ENCODE measurements around the gene C11orf97. TPM values are rescaled to one million over a fixed set of nuclear protein-coding genes. Genes with fewer than 3 reads are reported as not detected.
"Not testable (repeated sequence)": the region's sequence is repeated elsewhere in the genome, so short reads cannot be mapped to it uniquely, and the experiment has no call there.

The C11orf97 gene
- polyA plus RNA-seq, 2 donors = not detected

GRCh38 chr11:94500181-94500580 is 12.1 kb upstream of the C11orf97 start:
- Histone ChIP-seq H3K27ac (ENCODE audit: low read depth in 2 of 2, low read length in 1 of 2) (no peak overlapping the region), H3K27me3 (ENCODE audit: control insufficient read depth in 1 of 2, insufficient read depth in 2 of 2, low read length in 2 of 2) (no peaks in the 10 kb centered on the region), H3K4me3 (ENCODE audit: low read depth in 1 of 2, low read length in 2 of 2) (no peak overlapping the region), H3K4me1 (ENCODE audit: control insufficient read depth in 2 of 2, insufficient read depth in 2 of 2, low read length in 1 of 2) (no peaks in the 10 kb centered on the region), H3K36me3 (ENCODE audit: control insufficient read depth in 2 of 2, insufficient read depth in 2 of 2, low read length in 1 of 2) (peaks cover 4 to 6% of the 10 kb centered on the region in 2 donors), H3K9me3 (ENCODE audit: control insufficient read depth in 2 of 2, insufficient read depth in 1 of 2, low read depth in 1 of 2, low read length in 1 of 2) (no peaks in the 10 kb centered on the region)
- WGBS, 2 donors = 68 to 78% methylated on average over 2 of the region's 2 CpGs

GRCh38 chr11:94501522-94501921 is 10.7 kb upstream of the C11orf97 start:
- H3K27me3 ChIP-seq (ENCODE audit: control insufficient read depth in 1 of 2, insufficient read depth in 2 of 2, low read length in 2 of 2) = no peaks in the 10 kb centered on the region
- H3K27ac ChIP-seq (ENCODE audit: low read depth in 2 of 2, low read length in 1 of 2) = no peak overlapping the region
- H3K4me3 ChIP-seq (ENCODE audit: low read depth in 1 of 2, low read length in 2 of 2) = no peak overlapping the region
- no peaks in the 10 kb centered on the region for H3K4me1 ChIP-seq (ENCODE audit: control insufficient read depth in 2 of 2, insufficient read depth in 2 of 2, low read length in 1 of 2)
- H3K36me3 ChIP-seq (ENCODE audit: control insufficient read depth in 2 of 2, insufficient read depth in 2 of 2, low read length in 1 of 2) = peaks cover 4 to 6% of the 10 kb centered on the region in 2 donors
- WGBS, 2 donors = 70 to 72% methylated on average over 2 of the region's 2 CpGs
- H3K9me3 ChIP-seq (ENCODE audit: control insufficient read depth in 2 of 2, insufficient read depth in 1 of 2, low read depth in 1 of 2, low read length in 1 of 2) = no peaks in the 10 kb centered on the region

- H3K9me3 ChIP-seq (ENCODE audit: control insufficient read depth in 2 of 2, insufficient read depth in 1 of 2, low read depth in 1 of 2, low read length in 1 of 2) = no peaks in the 10 kb centered on the region
- H3K27me3 ChIP-seq (ENCODE audit: control insufficient read depth in 1 of 2, insufficient read depth in 2 of 2, low read length in 2 of 2) = no peaks in the 10 kb centered on the region
- 6 to 20% methylated on average over 3 of the region's 3 CpGs for WGBS, 2 donors
- H3K4me1 ChIP-seq (ENCODE audit: control insufficient read depth in 2 of 2, insufficient read depth in 2 of 2, low read length in 1 of 2) = no peaks in the 10 kb centered on the region
- H3K4me3 ChIP-seq (ENCODE audit: low read depth in 1 of 2, low read length in 2 of 2) = no peak overlapping the region
- no peak overlapping the region for H3K27ac ChIP-seq (ENCODE audit: low read depth in 2 of 2, low read length in 1 of 2)
- peaks cover 0 to 2% of the 10 kb centered on the region in 2 donors for H3K36me3 ChIP-seq (ENCODE audit: control insufficient read depth in 2 of 2, insufficient read depth in 2 of 2, low read length in 1 of 2)
Observed at GRCh38 chr11:94504689-94505293, 7.5 kb upstream of the C11orf97 start.

- 83 to 93% methylated on average over 5 of the region's 5 CpGs for WGBS, 2 donors
- not testable (repeated sequence) for H3K27ac ChIP-seq (ENCODE audit: low read depth in 2 of 2, low read length in 1 of 2); H3K27me3 ChIP-seq (ENCODE audit: control insufficient read depth in 1 of 2, insufficient read depth in 2 of 2, low read length in 2 of 2); H3K9me3 ChIP-seq (ENCODE audit: control insufficient read depth in 2 of 2, insufficient read depth in 1 of 2, low read depth in 1 of 2, low read length in 1 of 2); H3K4me1 ChIP-seq (ENCODE audit: control insufficient read depth in 2 of 2, insufficient read depth in 2 of 2, low read length in 1 of 2); H3K4me3 ChIP-seq (ENCODE audit: low read depth in 1 of 2, low read length in 2 of 2); H3K36me3 ChIP-seq (ENCODE audit: control insufficient read depth in 2 of 2, insufficient read depth in 2 of 2, low read length in 1 of 2)
Observed at GRCh38 chr11:94506513-94506912, 5.7 kb upstream of the C11orf97 start.

GRCh38 chr11:94507485-94507884 is 4.8 kb upstream of the C11orf97 start:
- H3K36me3 ChIP-seq (ENCODE audit: control insufficient read depth in 2 of 2, insufficient read depth in 2 of 2, low read length in 1 of 2) = no peaks in the 10 kb centered on the region
- no peaks in the 10 kb centered on the region for H3K27me3 ChIP-seq (ENCODE audit: control insufficient read depth in 1 of 2, insufficient read depth in 2 of 2, low read length in 2 of 2)
- H3K4me3 ChIP-seq (ENCODE audit: low read depth in 1 of 2, low read length in 2 of 2) = no peak overlapping the region
- no peaks in the 10 kb centered on the region for H3K9me3 ChIP-seq (ENCODE audit: control insufficient read depth in 2 of 2, insufficient read depth in 1 of 2, low read depth in 1 of 2, low read length in 1 of 2)
- H3K4me1 ChIP-seq (ENCODE audit: control insufficient read depth in 2 of 2, insufficient read depth in 2 of 2, low read length in 1 of 2) = peaks cover 0 to 1% of the 10 kb centered on the region in 2 donors
- H3K27ac ChIP-seq (ENCODE audit: low read depth in 2 of 2, low read length in 1 of 2) = no peak overlapping the region
- 53 to 64% methylated on average over 4 of the region's 4 CpGs for WGBS, 2 donors

- Histone ChIP-seq H3K36me3 (ENCODE audit: control insufficient read depth in 2 of 2, insufficient read depth in 2 of 2, low read length in 1 of 2) (no peaks in the 10 kb centered on the region), H3K9me3 (ENCODE audit: control insufficient read depth in 2 of 2, insufficient read depth in 1 of 2, low read depth in 1 of 2, low read length in 1 of 2) (no peaks in the 10 kb centered on the region), H3K27me3 (ENCODE audit: control insufficient read depth in 1 of 2, insufficient read depth in 2 of 2, low read length in 2 of 2) (no peaks in the 10 kb centered on the region), H3K4me1 (ENCODE audit: control insufficient read depth in 2 of 2, insufficient read depth in 2 of 2, low read length in 1 of 2) (peaks cover 0 to 5% of the 10 kb centered on the region in 2 donors), H3K4me3 (ENCODE audit: low read depth in 1 of 2, low read length in 2 of 2) (no peak overlapping the region), H3K27ac (ENCODE audit: low read depth in 2 of 2, low read length in 1 of 2) (no peak overlapping the region)
- 48 to 55% methylated on average over 2 of the region's 2 CpGs for WGBS, 2 donors
Observed at GRCh38 chr11:94513091-94513490, 830 bp downstream of the C11orf97 start.

- H3K9me3 ChIP-seq (ENCODE audit: control insufficient read depth in 2 of 2, insufficient read depth in 1 of 2, low read depth in 1 of 2, low read length in 1 of 2) = no peaks in the 10 kb centered on the region
- H3K4me1 ChIP-seq (ENCODE audit: control insufficient read depth in 2 of 2, insufficient read depth in 2 of 2, low read length in 1 of 2) = peaks cover 0 to 5% of the 10 kb centered on the region in 2 donors
- H3K4me3 ChIP-seq (ENCODE audit: low read depth in 1 of 2, low read length in 2 of 2) = no peak overlapping the region
- no peaks in the 10 kb centered on the region for H3K36me3 ChIP-seq (ENCODE audit: control insufficient read depth in 2 of 2, insufficient read depth in 2 of 2, low read length in 1 of 2)
- H3K27ac ChIP-seq (ENCODE audit: low read depth in 2 of 2, low read length in 1 of 2) = no peak overlapping the region
- H3K27me3 ChIP-seq (ENCODE audit: control insufficient read depth in 1 of 2, insufficient read depth in 2 of 2, low read length in 2 of 2) = no peaks in the 10 kb centered on the region
- 85 to 90% methylated on average over 2 of the region's 2 CpGs for WGBS, 2 donors
Observed at GRCh38 chr11:94515398-94515797, 3.1 kb downstream of the C11orf97 start.

- 15 to 48% methylated on average over 1 of the region's 1 CpG for whole genome bisulfite sequencing, 2 donors
Observed at GRCh38 chr11:94516725-94517124, 4.5 kb downstream of the C11orf97 start.

GRCh38 chr11:94518300-94518699 is 6.0 kb downstream of the C11orf97 start:
- no peaks in the 10 kb centered on the region for H3K36me3 ChIP-seq (ENCODE audit: control insufficient read depth in 2 of 2, insufficient read depth in 2 of 2, low read length in 1 of 2)
- H3K9me3 ChIP-seq (ENCODE audit: control insufficient read depth in 2 of 2, insufficient read depth in 1 of 2, low read depth in 1 of 2, low read length in 1 of 2) = no peaks in the 10 kb centered on the region
- H3K4me1 ChIP-seq (ENCODE audit: control insufficient read depth in 2 of 2, insufficient read depth in 2 of 2, low read length in 1 of 2) = peaks cover 0 to 1% of the 10 kb centered on the region in 2 donors
- no peak overlapping the region for H3K27ac ChIP-seq (ENCODE audit: low read depth in 2 of 2, low read length in 1 of 2)
- H3K4me3 ChIP-seq (ENCODE audit: low read depth in 1 of 2, low read length in 2 of 2) = no peak overlapping the region
- no peaks in the 10 kb centered on the region for H3K27me3 ChIP-seq (ENCODE audit: control insufficient read depth in 1 of 2, insufficient read depth in 2 of 2, low read length in 2 of 2)
- 67 to 68% methylated on average over 4 of the region's 4 CpGs for WGBS, 2 donors

More at GRCh38 chr11:94516725-94517124, 4.5 kb downstream of the C11orf97 start:
- peaks cover 0 to 5% of the 10 kb centered on the region in 2 donors for H3K4me1 ChIP-seq (ENCODE audit: control insufficient read depth in 2 of 2, insufficient read depth in 2 of 2, low read length in 1 of 2)
- no peaks in the 10 kb centered on the region for H3K9me3 ChIP-seq (ENCODE audit: control insufficient read depth in 2 of 2, insufficient read depth in 1 of 2, low read depth in 1 of 2, low read length in 1 of 2)
- H3K36me3 ChIP-seq (ENCODE audit: control insufficient read depth in 2 of 2, insufficient read depth in 2 of 2, low read length in 1 of 2) = no peaks in the 10 kb centered on the region
- no peaks in the 10 kb centered on the region for H3K27me3 ChIP-seq (ENCODE audit: control insufficient read depth in 1 of 2, insufficient read depth in 2 of 2, low read length in 2 of 2)
- H3K27ac ChIP-seq (ENCODE audit: low read depth in 2 of 2, low read length in 1 of 2) = no peak overlapping the region
- no peak overlapping the region for H3K4me3 ChIP-seq (ENCODE audit: low read depth in 1 of 2, low read length in 2 of 2)

GRCh38 chr11:94519478-94520084 is 7.3 kb downstream of the C11orf97 start:
- Histone ChIP-seq H3K4me3 (ENCODE audit: low read depth in 1 of 2, low read length in 2 of 2) (no peak overlapping the region), H3K27ac (ENCODE audit: low read depth in 2 of 2, low read length in 1 of 2) (no peak overlapping the region), H3K4me1 (ENCODE audit: control insufficient read depth in 2 of 2, insufficient read depth in 2 of 2, low read length in 1 of 2) (no peaks in the 10 kb centered on the region), H3K36me3 (ENCODE audit: control insufficient read depth in 2 of 2, insufficient read depth in 2 of 2, low read length in 1 of 2) (no peaks in the 10 kb centered on the region), H3K27me3 (ENCODE audit: control insufficient read depth in 1 of 2, insufficient read depth in 2 of 2, low read length in 2 of 2) (no peaks in the 10 kb centered on the region), H3K9me3 (ENCODE audit: control insufficient read depth in 2 of 2, insufficient read depth in 1 of 2, low read depth in 1 of 2, low read length in 1 of 2) (no peaks in the 10 kb centered on the region)
- WGBS, 2 donors = 6 to 9% methylated on average over 5 of the region's 5 CpGs

Data from esophagus (tissue), 2 donors.